Fibroblast of mammary gland (primary cell): ENCODE data around the gene SORCS2.

Experiments
- DNase-seq: peaks from one replicate; pipeline ENCODE4 v3.0.0-alpha.2; 2010; ENCODE audit warnings: low read depth
- H3K4me3 ChIP-seq: 2 replicates; pipeline ENCODE4 v1.5.1; 2011; ENCODE audit warnings: low read depth, mild to moderate bottlenecking, low read length, moderate library complexity; ENCODE audit not compliant: control insufficient read depth
- CTCF ChIP-seq: conservative IDR thresholded peaks from 2 replicates; pipeline ENCODE4 v1.5.1; 2011; ENCODE audit warnings: low read depth, low read length, inconsistent platforms; ENCODE audit not compliant: control insufficient read depth, insufficient read depth

SORCS2 gene

GRCh38 chr4:7758476-7758875 is 566.1 kb downstream of the SORCS2 start:
- no peak for DNase-seq
- H3K4me3 ChIP-seq, result no peak overlapping the region
- no peak for TF ChIP-seq CTCF

DNA sequence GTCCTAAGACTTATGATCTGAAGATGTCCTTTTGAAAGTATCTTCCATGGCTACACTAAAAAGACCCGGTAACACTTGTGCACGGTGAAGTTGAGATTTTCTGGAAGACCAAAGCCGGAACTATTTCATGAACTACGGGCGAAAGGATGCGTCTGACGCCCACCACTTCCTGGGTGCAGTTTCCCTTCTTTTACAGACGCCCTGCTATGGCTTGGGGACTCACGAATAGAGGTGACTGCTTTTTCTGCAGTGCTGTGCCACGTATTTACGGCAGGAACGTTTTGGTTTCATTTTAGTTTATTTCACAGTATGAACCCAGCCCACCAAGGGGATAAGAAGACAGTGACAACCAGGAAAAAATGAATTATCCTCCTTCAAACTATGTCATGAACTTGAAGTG is 566.9 kb downstream of the SORCS2 start:
- DNase-seq, result no peak
- no peak overlapping the region for H3K4me3 ChIP-seq
- TF ChIP-seq CTCF, result no peak

DNA sequence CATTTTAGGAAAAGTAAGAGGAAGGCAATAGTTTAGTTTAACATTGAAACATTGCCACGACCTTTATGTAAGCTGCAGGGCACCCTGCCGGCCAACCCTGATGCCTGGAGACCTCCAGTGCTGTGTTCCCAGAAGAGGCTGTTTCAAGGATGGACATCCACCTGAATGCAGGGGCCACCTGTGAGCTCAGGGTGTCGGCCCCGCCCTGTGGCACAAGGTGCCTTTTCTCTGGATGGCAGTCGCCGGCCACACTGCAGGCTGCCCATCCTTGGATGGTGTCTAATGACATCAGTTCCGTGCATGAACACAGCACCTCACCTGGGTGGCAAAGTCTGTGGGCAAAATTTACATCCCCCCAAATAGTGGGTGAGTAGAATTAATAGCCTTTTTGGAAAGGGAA is 567.3 kb downstream of the SORCS2 start:
- H3K4me3 ChIP-seq, result no peak overlapping the region
- DNase-seq, result no peak
- no peak for TF ChIP-seq CTCF

- no peak for TF ChIP-seq CTCF
- H3K4me3 ChIP-seq, result no peak overlapping the region
Observed at GRCh38 chr4:7760228-7760627, 567.9 kb downstream of the SORCS2 start.

GRCh38 chr4:7760706-7761105 is 568.4 kb downstream of the SORCS2 start:
- H3K4me3 ChIP-seq, result no peak overlapping the region
- no peak for DNase-seq
- no peak for TF ChIP-seq CTCF

More at GRCh38 chr4:7760228-7760627, 567.9 kb downstream of the SORCS2 start:
- DNase-seq, result no peak

GRCh38 chr4:7761312-7761711 is 569.0 kb downstream of the SORCS2 start:
- no peak for DNase-seq
- TF ChIP-seq CTCF, result no peak

DNA sequence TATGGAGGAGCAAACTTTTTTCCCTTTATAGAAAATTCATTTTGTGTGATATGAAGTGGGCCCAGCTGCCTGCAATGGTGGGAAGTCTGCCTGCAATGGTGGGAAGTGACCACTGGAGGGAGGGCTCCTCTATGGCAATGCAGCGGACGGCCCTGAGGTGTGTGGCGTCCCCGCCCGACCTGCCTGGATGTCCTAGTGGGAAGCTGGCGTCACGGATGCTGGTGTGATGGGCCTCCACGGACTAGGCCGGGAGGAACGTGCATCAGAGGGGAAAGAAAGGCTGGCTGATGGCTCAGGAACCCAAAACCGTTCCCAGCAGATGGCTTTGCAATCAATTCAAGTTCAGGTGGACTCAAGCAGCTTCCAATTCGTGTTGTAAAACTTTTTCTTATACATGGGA is 569.4 kb downstream of the SORCS2 start:
- TF ChIP-seq CTCF, result peak; percentile 66
- no peak overlapping the region for H3K4me3 ChIP-seq
- DNase-seq, result peak; percentile 63

More at GRCh38 chr4:7761312-7761711, 569.0 kb downstream of the SORCS2 start:
- H3K4me3 ChIP-seq, result no peak overlapping the region
